Fibroblast of lung (primary cell): ENCODE data around the gene SLC43A1.

Source experiments
- EZH2 ChIP-seq: IDR thresholded peaks from 2 replicates; pipeline ENCODE4 v1.5.1; 2012; ENCODE audit warnings: low read length, control low read depth, mild to moderate bottlenecking; ENCODE audit errors: missing control alignments
- TF ChIP-seq, protein P1 (sequence below), 2 donors: IDR thresholded peaks in 1 of 2; conservative IDR thresholded peaks in 1 of 2; 1 replicate in 1 of 2; 2 replicates in 1 of 2; pipeline ENCODE4 v1.5.1; 2011 to 2012; ENCODE audit warnings: low read length in 2 of 2, control low read depth in 1 of 2, inconsistent platforms in 1 of 2, low read depth in 1 of 2, mild to moderate bottlenecking in 1 of 2

DNA sequence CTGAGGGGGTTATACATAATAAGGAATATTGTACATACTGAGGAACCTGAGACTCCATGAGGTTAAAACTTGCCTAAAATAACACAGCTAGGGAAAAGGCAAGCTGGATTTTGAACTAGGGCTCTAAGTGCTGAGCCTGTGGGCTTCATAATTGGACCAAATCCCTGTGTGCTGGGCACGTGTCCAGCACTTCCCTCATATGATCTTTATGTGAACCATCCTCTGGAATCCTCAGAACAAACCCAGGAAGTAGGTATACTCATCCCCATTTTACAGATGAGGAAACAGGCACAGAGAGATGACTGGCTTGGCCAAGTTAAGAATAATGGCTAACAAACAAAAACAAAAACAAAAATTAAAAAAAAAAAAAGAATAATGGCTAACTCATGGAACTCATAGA, 40.3 kb downstream of the SLC43A1 start:
- TF ChIP-seq, protein P1, sequence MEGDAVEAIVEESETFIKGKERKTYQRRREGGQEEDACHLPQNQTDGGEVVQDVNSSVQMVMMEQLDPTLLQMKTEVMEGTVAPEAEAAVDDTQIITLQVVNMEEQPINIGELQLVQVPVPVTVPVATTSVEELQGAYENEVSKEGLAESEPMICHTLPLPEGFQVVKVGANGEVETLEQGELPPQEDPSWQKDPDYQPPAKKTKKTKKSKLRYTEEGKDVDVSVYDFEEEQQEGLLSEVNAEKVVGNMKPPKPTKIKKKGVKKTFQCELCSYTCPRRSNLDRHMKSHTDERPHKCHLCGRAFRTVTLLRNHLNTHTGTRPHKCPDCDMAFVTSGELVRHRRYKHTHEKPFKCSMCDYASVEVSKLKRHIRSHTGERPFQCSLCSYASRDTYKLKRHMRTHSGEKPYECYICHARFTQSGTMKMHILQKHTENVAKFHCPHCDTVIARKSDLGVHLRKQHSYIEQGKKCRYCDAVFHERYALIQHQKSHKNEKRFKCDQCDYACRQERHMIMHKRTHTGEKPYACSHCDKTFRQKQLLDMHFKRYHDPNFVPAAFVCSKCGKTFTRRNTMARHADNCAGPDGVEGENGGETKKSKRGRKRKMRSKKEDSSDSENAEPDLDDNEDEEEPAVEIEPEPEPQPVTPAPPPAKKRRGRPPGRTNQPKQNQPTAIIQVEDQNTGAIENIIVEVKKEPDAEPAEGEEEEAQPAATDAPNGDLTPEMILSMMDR (conservative IDR thresholded peaks at IDR 0.05 in 1 of 2, IDR thresholded peaks at IDR 0.05 in 1 of 2; ENCODE audit: low read depth in 1 of 2, low read length in 2 of 2) = no peak
- no peak for TF ChIP-seq EZH2
